ENCODE measurements around the gene DENND1A. TPM values are rescaled to one million over a fixed set of nuclear protein-coding genes. Genes with fewer than 3 reads are reported as not detected.

DENND1A gene
- total and polyA plus RNA-seq, 9 donors = 9.3 to 16.0 (median 13.8) TPM

DNA sequence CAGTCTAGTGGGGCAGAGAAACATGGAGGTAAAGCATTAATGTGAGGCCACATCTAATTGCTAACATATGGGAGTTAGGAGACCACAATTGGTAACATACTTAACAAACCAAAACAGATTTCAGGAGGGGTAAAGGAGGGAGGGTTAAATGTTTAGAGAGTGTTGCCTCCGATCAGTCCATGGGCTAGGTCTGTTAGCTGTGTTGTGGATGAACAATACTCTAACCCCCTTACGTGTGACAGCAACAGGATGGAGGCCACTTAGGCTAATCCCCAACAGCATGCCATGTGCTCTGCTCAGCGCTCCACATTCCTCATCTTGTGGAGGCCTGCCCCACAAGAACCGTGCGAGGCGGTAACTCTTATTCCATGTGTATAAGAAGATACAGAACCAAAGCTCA, 406.9 kb downstream of the DENND1A start:
- no peak overlapping the region for H3K27ac ChIP-seq (ENCODE audit: low read length)

DNA sequence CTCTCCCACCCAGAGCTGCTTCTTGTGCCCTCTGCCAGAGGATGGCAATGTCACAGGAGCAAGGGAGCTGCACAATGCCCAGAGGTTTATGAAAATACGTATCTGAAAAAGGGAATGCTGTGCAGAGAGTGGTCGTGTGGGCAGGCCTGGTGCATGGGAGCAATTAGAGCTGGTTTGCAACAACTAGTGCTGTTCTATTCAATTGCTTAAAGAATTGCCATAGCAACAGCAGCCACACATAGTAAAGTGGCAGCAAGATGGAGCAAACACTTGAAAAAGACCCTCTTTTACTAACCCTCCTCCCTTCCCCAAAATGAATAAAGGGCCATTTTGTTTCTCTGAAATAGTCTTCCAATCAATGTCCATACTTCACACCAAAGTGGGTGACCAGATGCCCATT, 407.7 kb downstream of the DENND1A start:
- no peak overlapping the region for H3K27ac ChIP-seq (ENCODE audit: low read length)
- WGBS (ENCODE audit: insufficient coverage) = 60% methylated on average over 1 of the region's 2 CpGs
- H3K27me3 ChIP-seq (ENCODE audit: control insufficient read depth, insufficient read depth, low read length) = no peaks in the 10 kb centered on the region
- no peaks in the 10 kb centered on the region for H3K4me1 ChIP-seq (ENCODE audit: control insufficient read depth, insufficient read depth, low read length)
- DNase-seq = no peak
- no peaks in the 10 kb centered on the region for H3K36me3 ChIP-seq (ENCODE audit: control insufficient read depth, insufficient read depth, low read length)
- H3K9me3 ChIP-seq (replicated peaks; ENCODE audit: control insufficient read depth, low read depth, low read length) = no peaks in the 10 kb centered on the region
- no peak overlapping the region for H3K4me3 ChIP-seq (ENCODE audit: low read length)

More for the DNA sequence above, 406.9 kb downstream of the DENND1A start:
- Histone ChIP-seq H3K27me3 (ENCODE audit: control insufficient read depth, insufficient read depth, low read length) (no peaks in the 10 kb centered on the region), H3K36me3 (ENCODE audit: control insufficient read depth, insufficient read depth, low read length) (no peaks in the 10 kb centered on the region), H3K4me1 (ENCODE audit: control insufficient read depth, insufficient read depth, low read length) (no peaks in the 10 kb centered on the region), H3K4me3 (ENCODE audit: low read length) (no peak overlapping the region), H3K9me3 (replicated peaks; ENCODE audit: control insufficient read depth, low read depth, low read length) (no peaks in the 10 kb centered on the region)
- WGBS (ENCODE audit: insufficient coverage) = no CpG with 5 or more reads among the region's 6 CpGs
- no peak for DNase-seq

DNA sequence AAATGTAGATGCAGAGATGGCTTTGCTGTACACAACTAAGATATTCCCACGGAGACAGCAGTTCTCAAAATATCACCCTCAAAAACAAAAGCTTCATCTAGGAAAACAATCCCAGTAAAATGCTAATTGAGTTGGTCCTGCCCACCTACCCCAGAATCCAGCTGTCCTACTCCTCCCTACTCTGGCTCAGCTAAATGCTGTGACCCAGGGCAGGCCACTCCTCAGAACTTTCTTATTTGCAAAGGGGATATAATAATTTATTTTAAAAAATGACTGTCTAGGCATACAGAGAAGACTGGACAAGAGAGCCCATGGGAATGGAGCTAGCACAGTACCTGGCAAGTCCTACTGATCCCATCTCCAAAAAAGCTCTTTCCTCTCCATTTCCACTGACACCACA, 411.6 kb downstream of the DENND1A start:
- no peak for DNase-seq
- H3K36me3 ChIP-seq (ENCODE audit: control insufficient read depth, insufficient read depth, low read length) = no peaks in the 10 kb centered on the region
- no peaks in the 10 kb centered on the region for H3K4me1 ChIP-seq (ENCODE audit: control insufficient read depth, insufficient read depth, low read length)
- no peaks in the 10 kb centered on the region for H3K27me3 ChIP-seq (ENCODE audit: control insufficient read depth, insufficient read depth, low read length)
- WGBS (ENCODE audit: insufficient coverage) = no CpG with 5 or more reads among the region's 1 CpG
- no peaks in the 10 kb centered on the region for H3K9me3 ChIP-seq (replicated peaks; ENCODE audit: control insufficient read depth, low read depth, low read length)
- no peak overlapping the region for H3K4me3 ChIP-seq (ENCODE audit: low read length)
- no peak overlapping the region for H3K27ac ChIP-seq (ENCODE audit: low read length)

DNA sequence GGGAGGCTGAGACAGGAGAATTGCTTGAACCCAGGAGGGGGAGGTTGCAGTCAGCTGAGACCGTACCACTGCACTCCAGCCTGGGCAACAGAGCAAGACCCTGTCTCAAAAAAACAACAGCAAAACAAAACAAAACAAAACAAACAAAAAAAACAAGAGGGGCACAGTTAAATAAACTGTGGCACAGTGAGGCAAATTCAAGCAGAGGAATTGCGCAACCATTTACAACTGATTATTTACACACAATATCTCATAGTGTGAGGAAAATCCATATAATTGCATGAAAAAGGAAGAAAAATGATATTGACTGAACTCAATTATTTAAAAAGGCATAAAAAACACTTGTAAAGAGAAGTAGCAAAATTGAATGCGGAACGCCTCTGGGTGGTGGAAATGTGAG, 412.4 kb downstream of the DENND1A start:
- Histone ChIP-seq H3K27ac (ENCODE audit: low read length) (no peak overlapping the region), H3K4me3 (ENCODE audit: low read length) (no peak overlapping the region), H3K36me3 (ENCODE audit: control insufficient read depth, insufficient read depth, low read length) (no peaks in the 10 kb centered on the region), H3K4me1 (ENCODE audit: control insufficient read depth, insufficient read depth, low read length) (no peaks in the 10 kb centered on the region), H3K9me3 (replicated peaks; ENCODE audit: control insufficient read depth, low read depth, low read length) (no peaks in the 10 kb centered on the region), H3K27me3 (ENCODE audit: control insufficient read depth, insufficient read depth, low read length) (no peaks in the 10 kb centered on the region)
- WGBS (ENCODE audit: insufficient coverage) = no CpG with 5 or more reads among the region's 4 CpGs
- no peak for DNase-seq

DNA sequence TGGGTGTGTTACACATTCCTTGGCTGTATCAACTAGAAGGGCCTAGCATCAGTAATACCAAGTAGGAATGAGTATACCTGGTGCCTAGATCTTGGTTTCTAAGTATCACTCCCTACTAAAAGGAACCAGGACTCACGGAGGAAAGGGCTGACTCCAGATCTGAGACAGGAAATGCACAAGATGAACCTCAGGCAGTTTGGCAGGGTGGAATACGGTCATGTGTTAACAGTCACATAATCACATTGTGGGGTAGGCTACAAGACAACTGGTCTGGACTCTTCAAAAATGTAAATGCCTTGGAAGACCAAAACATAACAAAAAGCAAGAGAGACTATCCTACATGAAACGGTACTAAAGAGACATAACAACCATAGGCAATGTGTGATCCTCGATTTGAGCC, 415.2 kb downstream of the DENND1A start:
- no peaks in the 10 kb centered on the region for H3K9me3 ChIP-seq (replicated peaks; ENCODE audit: control insufficient read depth, low read depth, low read length)
- H3K27me3 ChIP-seq (ENCODE audit: control insufficient read depth, insufficient read depth, low read length) = no peaks in the 10 kb centered on the region
- no peaks in the 10 kb centered on the region for H3K36me3 ChIP-seq (ENCODE audit: control insufficient read depth, insufficient read depth, low read length)
- WGBS (ENCODE audit: insufficient coverage) = no CpG with 5 or more reads among the region's 4 CpGs
- H3K4me3 ChIP-seq (ENCODE audit: low read length) = no peak overlapping the region
- H3K27ac ChIP-seq (ENCODE audit: low read length) = no peak overlapping the region
- peaks cover 9% of the 10 kb centered on the region for H3K4me1 ChIP-seq (ENCODE audit: control insufficient read depth, insufficient read depth, low read length)
- no peak for DNase-seq

DNA sequence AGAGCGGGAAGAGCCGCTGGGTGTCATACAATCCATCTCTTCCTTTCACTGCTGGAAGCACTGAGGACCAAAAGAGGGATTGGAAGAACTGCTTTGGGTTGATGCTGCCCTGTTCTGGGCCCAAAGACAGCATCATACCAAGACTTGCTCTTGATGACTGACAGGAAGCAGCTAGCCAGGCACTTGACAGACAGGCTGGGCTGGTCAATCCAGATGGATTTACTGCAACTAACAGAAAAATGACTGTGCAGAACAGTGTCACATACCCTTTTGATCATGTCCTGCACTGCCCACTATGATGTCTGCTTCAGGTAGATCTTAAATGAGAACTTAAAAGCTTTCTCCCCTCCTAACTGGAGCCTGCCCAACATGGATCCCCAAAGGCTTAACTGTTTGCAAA, 416.4 kb downstream of the DENND1A start:
- WGBS (ENCODE audit: insufficient coverage) = no CpG with 5 or more reads among the region's 2 CpGs

DNA sequence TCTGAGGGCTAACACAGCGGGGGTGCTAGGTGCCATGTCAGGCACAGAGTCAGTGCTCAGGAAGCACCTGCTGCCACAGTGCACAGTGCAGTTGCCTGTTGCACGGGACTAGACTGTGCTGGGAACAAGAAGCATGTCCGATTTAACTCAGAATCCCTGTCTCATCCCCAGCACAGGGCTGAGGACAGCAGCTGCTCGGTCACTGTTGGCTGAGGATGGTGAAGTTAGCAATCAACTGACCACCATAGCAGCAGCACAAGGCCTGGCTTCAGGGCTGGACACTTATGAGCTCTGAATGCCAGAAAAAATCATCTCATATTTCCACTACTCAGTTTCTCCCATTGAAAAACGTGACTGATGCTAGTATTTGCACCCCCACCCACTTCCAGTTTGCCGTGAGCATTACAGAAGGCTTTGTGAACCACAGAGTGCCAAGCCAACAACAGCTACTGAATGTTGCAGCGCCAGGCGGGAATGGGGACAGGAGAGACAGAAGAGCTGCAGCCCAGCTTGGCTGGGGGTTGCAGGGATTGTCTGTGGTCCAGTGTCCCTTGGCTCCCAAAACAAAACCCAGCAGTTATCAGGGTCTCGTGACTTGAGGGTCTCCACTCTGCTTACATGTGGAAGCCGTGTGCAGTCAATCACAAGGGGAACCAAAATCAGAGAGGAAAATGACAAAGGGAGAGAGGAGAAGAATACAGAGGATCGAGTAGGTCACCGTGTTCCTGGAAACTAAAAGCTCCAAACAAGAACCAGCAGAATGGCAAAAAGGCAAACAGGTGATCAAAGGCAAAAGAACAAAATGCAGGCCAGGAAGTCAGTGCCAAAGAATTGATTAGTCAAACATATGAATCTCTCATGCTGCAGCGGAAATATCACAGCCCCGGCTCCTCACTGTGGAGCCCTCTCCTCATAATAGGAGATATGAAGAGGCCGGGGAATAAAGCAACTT, 418.3 kb downstream of the DENND1A start:
- 73% methylated on average over 10 of the region's 15 CpGs for WGBS (ENCODE audit: insufficient coverage)
- no peaks in the 10 kb centered on the region for H3K27me3 ChIP-seq (ENCODE audit: control insufficient read depth, insufficient read depth, low read length)
- peaks cover 9% of the 10 kb centered on the region for H3K4me1 ChIP-seq (ENCODE audit: control insufficient read depth, insufficient read depth, low read length)
- peak; percentile 46 for DNase-seq
- H3K4me3 ChIP-seq (ENCODE audit: low read length) = no peak overlapping the region
- no peaks in the 10 kb centered on the region for H3K36me3 ChIP-seq (ENCODE audit: control insufficient read depth, insufficient read depth, low read length)
- no peak overlapping the region for H3K27ac ChIP-seq (ENCODE audit: low read length)
- no peaks in the 10 kb centered on the region for H3K9me3 ChIP-seq (replicated peaks; ENCODE audit: control insufficient read depth, low read depth, low read length)

More for the DNA sequence above, 416.4 kb downstream of the DENND1A start:
- Histone ChIP-seq H3K36me3 (ENCODE audit: control insufficient read depth, insufficient read depth, low read length) (no peaks in the 10 kb centered on the region), H3K27me3 (ENCODE audit: control insufficient read depth, insufficient read depth, low read length) (no peaks in the 10 kb centered on the region), H3K27ac (ENCODE audit: low read length) (no peak overlapping the region), H3K4me3 (ENCODE audit: low read length) (no peak overlapping the region), H3K9me3 (replicated peaks; ENCODE audit: control insufficient read depth, low read depth, low read length) (no peaks in the 10 kb centered on the region), H3K4me1 (ENCODE audit: control insufficient read depth, insufficient read depth, low read length) (peaks cover 9% of the 10 kb centered on the region)
- DNase-seq = no peak

DNA sequence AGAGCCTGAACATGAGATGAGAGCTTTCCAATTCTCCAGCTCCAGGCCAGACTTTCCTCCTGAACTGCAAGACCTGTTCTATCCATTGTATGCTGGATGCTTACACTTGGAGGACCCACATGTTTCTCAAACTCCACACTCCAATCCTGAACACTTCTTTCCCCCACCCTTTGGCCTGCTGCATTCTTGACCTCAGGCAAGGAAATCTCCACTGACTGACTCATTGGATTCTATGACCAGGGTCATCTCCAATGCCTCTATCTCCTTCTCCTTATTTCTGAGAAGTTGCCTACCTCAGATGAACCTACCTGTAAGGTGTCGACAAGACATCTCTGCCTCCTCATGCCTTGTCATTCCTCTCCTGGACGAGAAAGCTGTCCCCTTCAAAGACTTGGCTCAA, 420.3 kb downstream of the DENND1A start:
- no peaks in the 10 kb centered on the region for H3K9me3 ChIP-seq (replicated peaks; ENCODE audit: control insufficient read depth, low read depth, low read length)
- H3K4me3 ChIP-seq (ENCODE audit: low read length) = no peak overlapping the region
- WGBS (ENCODE audit: insufficient coverage) = 100% methylated on average over 2 of the region's 2 CpGs
- H3K27me3 ChIP-seq (ENCODE audit: control insufficient read depth, insufficient read depth, low read length) = no peaks in the 10 kb centered on the region
- DNase-seq = no peak
- no peaks in the 10 kb centered on the region for H3K36me3 ChIP-seq (ENCODE audit: control insufficient read depth, insufficient read depth, low read length)
- no peak overlapping the region for H3K27ac ChIP-seq (ENCODE audit: low read length)
- H3K4me1 ChIP-seq (ENCODE audit: control insufficient read depth, insufficient read depth, low read length) = peaks cover 9% of the 10 kb centered on the region

DNA sequence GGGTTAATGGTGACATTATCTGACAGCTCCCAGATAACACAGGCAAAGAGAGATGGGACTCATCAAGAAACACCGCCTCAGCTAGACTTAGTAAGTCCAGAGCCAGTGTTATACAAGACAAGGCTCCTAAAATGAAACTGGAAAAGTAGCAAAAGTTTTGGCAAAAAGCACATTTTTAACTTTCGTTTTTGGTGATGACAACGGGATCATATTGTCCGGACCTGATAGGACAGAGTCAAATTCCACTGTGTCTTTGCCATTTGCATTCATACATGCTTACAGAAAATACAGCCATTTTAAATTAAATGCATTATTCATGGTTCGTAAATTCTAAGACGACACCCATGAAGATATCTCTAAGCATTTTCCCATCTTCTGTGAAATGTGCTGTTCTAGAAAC, 421.9 kb downstream of the DENND1A start:
- 36% methylated on average over 4 of the region's 6 CpGs for WGBS (ENCODE audit: insufficient coverage)
- H3K4me1 ChIP-seq (ENCODE audit: control insufficient read depth, insufficient read depth, low read length) = peaks cover 9% of the 10 kb centered on the region
- no peaks in the 10 kb centered on the region for H3K9me3 ChIP-seq (replicated peaks; ENCODE audit: control insufficient read depth, low read depth, low read length)
- no peak overlapping the region for H3K27ac ChIP-seq (ENCODE audit: low read length)
- DNase-seq = peak; percentile 58
- H3K36me3 ChIP-seq (ENCODE audit: control insufficient read depth, insufficient read depth, low read length) = no peaks in the 10 kb centered on the region
- no peak overlapping the region for H3K4me3 ChIP-seq (ENCODE audit: low read length)
- no peaks in the 10 kb centered on the region for H3K27me3 ChIP-seq (ENCODE audit: control insufficient read depth, insufficient read depth, low read length)

DNA sequence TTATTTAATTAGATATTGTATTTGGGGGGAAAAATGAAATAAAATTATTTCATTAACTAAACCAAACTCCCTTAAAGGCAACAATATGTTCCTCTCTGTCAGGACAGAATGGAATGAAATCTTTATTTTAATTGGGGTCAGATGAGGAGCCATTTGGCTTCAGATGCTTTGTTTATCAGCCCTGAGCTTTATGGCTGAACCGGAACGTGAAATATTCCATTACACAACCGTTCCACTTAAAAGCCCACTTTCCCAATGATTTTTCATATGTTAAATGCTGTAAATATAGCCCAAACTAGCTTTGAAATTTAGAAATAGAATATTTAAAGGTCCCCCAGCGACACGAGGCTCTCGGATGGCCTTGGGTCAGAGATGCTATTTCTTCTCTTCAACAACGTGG, 424.4 kb downstream of the DENND1A start:
- H3K4me1 ChIP-seq (ENCODE audit: control insufficient read depth, insufficient read depth, low read length) = no peaks in the 10 kb centered on the region
- H3K4me3 ChIP-seq (ENCODE audit: low read length) = no peak overlapping the region
- H3K27me3 ChIP-seq (ENCODE audit: control insufficient read depth, insufficient read depth, low read length) = no peaks in the 10 kb centered on the region
- H3K36me3 ChIP-seq (ENCODE audit: control insufficient read depth, insufficient read depth, low read length) = no peaks in the 10 kb centered on the region
- DNase-seq = no peak
- H3K9me3 ChIP-seq (replicated peaks; ENCODE audit: control insufficient read depth, low read depth, low read length) = no peaks in the 10 kb centered on the region
- 76% methylated on average over 3 of the region's 7 CpGs for WGBS (ENCODE audit: insufficient coverage)
- H3K27ac ChIP-seq (ENCODE audit: low read length) = no peak overlapping the region

All from muscle of leg (tissue), 11 donors.